Liver (tissue), 9 donors: ENCODE results near the gene PPP1R12A. TPM values are rescaled to one million over a fixed set of nuclear protein-coding genes. Genes with fewer than 3 reads are reported as not detected.

ENCODE experiments used
- DNase-seq: peaks from one replicate; pipeline ENCODE4 v3.0.0-alpha.2; 2017; ENCODE audit warnings: low spot score
- H3K27ac ChIP-seq, 2 donors: one replicate each; pipeline ENCODE4 v1.7.0; 2013; ENCODE audit warnings: inconsistent platforms in 2 of 2, low read length in 2 of 2, control low read depth in 1 of 2, low read depth in 1 of 2, mild to moderate bottlenecking in 1 of 2
- H3K27me3 ChIP-seq, 4 donors: one replicate each; pipeline versions ENCODE4 v1.6.1 to v1.7.0; 2013; ENCODE audit warnings: low read length in 3 of 4, inconsistent platforms in 1 of 4, mild to moderate bottlenecking in 1 of 4, moderate library complexity in 1 of 4; ENCODE audit not compliant: control insufficient read depth in 4 of 4, insufficient read depth in 4 of 4
- H3K36me3 ChIP-seq, 4 donors: one replicate each; pipeline versions ENCODE4 v1.6.1 to v1.7.0; 2013; ENCODE audit warnings: low read length in 3 of 4, mild to moderate bottlenecking in 3 of 4, low read depth in 1 of 4, moderate library complexity in 1 of 4; ENCODE audit not compliant: control insufficient read depth in 4 of 4, insufficient read depth in 3 of 4
- H3K4me1 ChIP-seq, 4 donors: one replicate each; pipeline versions ENCODE4 v1.6.1 to v1.7.0; 2013; ENCODE audit warnings: low read length in 3 of 4, mild to moderate bottlenecking in 3 of 4, moderate library complexity in 1 of 4; ENCODE audit not compliant: control insufficient read depth in 4 of 4, insufficient read depth in 4 of 4
- H3K4me3 ChIP-seq, 3 donors: one replicate each; pipeline versions ENCODE4 v1.6.1 to v1.7.0; 2013; ENCODE audit warnings: low read length in 3 of 3, control low read depth in 1 of 3, low read depth in 1 of 3, mild to moderate bottlenecking in 1 of 3
- H3K9ac ChIP-seq, 2 donors: one replicate each; pipeline ENCODE4 v1.7.0; 2013; ENCODE audit warnings: low read length in 2 of 2, mild to moderate bottlenecking in 2 of 2, moderate library complexity in 2 of 2, control low read depth in 1 of 2, low read depth in 1 of 2
- H3K9me3 ChIP-seq, 4 donors: one replicate each; pipeline versions ENCODE4 v1.6.1 to v1.7.0; 2013; ENCODE audit warnings: low read length in 3 of 4; ENCODE audit not compliant: control insufficient read depth in 4 of 4
- EGR1 ChIP-seq, 2 donors: IDR thresholded peaks; 2 replicates each; pipeline ENCODE4 v1.6.1; 2016 to 2018; ENCODE audit warnings: antibody characterized with exemption in 2 of 2, low read depth in 2 of 2
- FOXA1 ChIP-seq: IDR thresholded peaks from 2 replicates; pipeline ENCODE4 v1.6.1; 2016; ENCODE audit warnings: antibody characterized with exemption
- FOXA2 ChIP-seq: IDR thresholded peaks from 2 replicates; pipeline ENCODE4 v1.6.1; 2016; ENCODE audit warnings: antibody characterized with exemption
- GABPA ChIP-seq, 2 donors: IDR thresholded peaks in 1 of 2; conservative IDR thresholded peaks in 1 of 2; 2 replicates each; pipeline ENCODE4 v1.6.1; 2016; ENCODE audit warnings: antibody characterized with exemption in 2 of 2, mild to moderate bottlenecking in 1 of 2, moderate library complexity in 1 of 2
- HNF4A ChIP-seq, 2 donors: conservative IDR thresholded peaks; 2 replicates each; pipeline ENCODE4 v1.6.1; 2016; ENCODE audit warnings: antibody characterized with exemption in 2 of 2, mild to moderate bottlenecking in 2 of 2
- HNF4G ChIP-seq: IDR thresholded peaks from 2 replicates; pipeline ENCODE4 v1.6.1; 2016; ENCODE audit warnings: antibody characterized with exemption
- JUND ChIP-seq, 2 donors: IDR thresholded peaks; 2 replicates each; pipeline ENCODE4 v1.6.1; 2016; ENCODE audit warnings: antibody characterized with exemption in 2 of 2
- NR2F2 ChIP-seq: IDR thresholded peaks from 2 replicates; pipeline ENCODE4 v1.6.1; 2016; ENCODE audit warnings: antibody characterized with exemption
- RAD21 ChIP-seq, 2 donors: IDR thresholded peaks; 2 replicates each; pipeline ENCODE4 v1.6.1; 2016; ENCODE audit warnings: antibody characterized with exemption in 2 of 2, mild to moderate bottlenecking in 2 of 2
- RXRA ChIP-seq, 2 donors: IDR thresholded peaks; 2 replicates each; pipeline ENCODE4 v1.6.1; 2017 to 2018; ENCODE audit warnings: antibody characterized with exemption in 2 of 2, mild to moderate bottlenecking in 1 of 2
- SP1 ChIP-seq: IDR thresholded peaks from 2 replicates; pipeline ENCODE4 v1.6.1; 2018; ENCODE audit warnings: antibody characterized with exemption, mild to moderate bottlenecking
- WGBS: extraction: QIAGEN DNeasy Blood & Tissue Kit; methylation state at CpG from one replicate; pipeline ENCODE4 v1.1.7; 2013; 5-methylcytosine and 5-hydroxymethylcytosine counted together
- polyA plus RNA-seq, 2 donors: library from polyadenylated mRNA; stranded (reverse) in 1 of 2; unstranded in 1 of 2; fragments of 200-250 nt in 1 of 2; fragments of >200 nt in 1 of 2; fragmentation: Nextera tagmentation in 1 of 2; extraction: Ambion mirVana in 1 of 2; gene quantifications; one replicate each; pipeline versions ENCODE4 v1.2.1 to v1.2.3, GENCODE V29; 2013 to 2015
- total RNA-seq, 2 donors: library from RNA; depleted of rRNA; stranded (reverse); fragments of >200 nt; gene quantifications; one replicate each; pipeline ENCODE4 v1.2.3, GENCODE V29; 2014
- TF ChIP-seq, protein P1 (sequence below): fragments of 150-350 bp; IDR thresholded peaks from 2 replicates; pipeline ENCODE4 v1.5.1; 2017; ENCODE audit warnings: improper control_type of control experiment, low read depth, low read length; ENCODE audit not compliant: missing input control
- TF ChIP-seq, protein P2 (sequence below): IDR thresholded peaks from 2 replicates; pipeline ENCODE4 v1.6.1; 2016; ENCODE audit warnings: antibody characterized with exemption
- TF ChIP-seq, protein P3 (sequence below): IDR thresholded peaks from 2 replicates; pipeline ENCODE4 v1.6.1; 2016; ENCODE audit warnings: antibody characterized with exemption
- TF ChIP-seq, protein P4 (sequence below): IDR thresholded peaks from 2 replicates; pipeline ENCODE4 v1.6.1; 2016; ENCODE audit warnings: antibody characterized with exemption
- TF ChIP-seq, protein P5 (sequence below): IDR thresholded peaks from 2 replicates; pipeline ENCODE4 v1.6.1; 2016; ENCODE audit warnings: antibody characterized with exemption, mild to moderate bottlenecking
- donor health status: healthy.
- donor health status: healthy.
- donor health status: healthy.
- donor health status: healthy.
- donor health status: healthy.

PPP1R12A gene
- total and polyA plus RNA-seq, 4 donors: 5.1 to 41.6 (median 27.8) TPM

DNA sequence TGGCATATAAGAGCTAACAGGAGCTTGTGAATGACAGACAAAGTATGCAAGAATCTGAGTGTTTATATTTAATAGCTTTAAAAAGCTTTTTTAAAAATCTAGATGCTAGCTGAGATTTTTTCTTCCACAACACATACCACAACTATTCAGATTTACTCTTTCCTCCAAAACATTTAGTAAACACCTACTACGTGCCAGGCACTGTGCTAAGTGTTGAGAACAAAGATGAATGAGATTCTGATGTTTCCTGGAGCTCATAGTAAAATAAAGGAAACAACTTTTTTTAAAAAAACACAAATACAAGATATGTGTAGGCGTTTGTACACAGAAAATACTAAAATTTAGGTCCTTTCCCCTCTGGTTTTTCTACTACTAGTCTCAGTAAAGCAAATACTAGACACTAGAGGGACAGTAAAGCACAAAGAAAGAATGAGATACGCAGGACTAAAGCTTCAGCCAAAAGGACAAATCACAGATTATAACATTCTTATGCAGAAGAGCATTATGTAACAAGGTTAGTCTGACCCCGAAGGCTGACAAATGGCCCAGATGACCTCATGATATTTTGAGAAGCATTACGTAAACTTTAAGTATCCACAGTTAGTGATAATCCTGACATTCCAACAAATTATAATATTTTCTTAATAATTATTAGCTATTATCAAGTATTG, 165.6 kb downstream of the PPP1R12A start:
- TF ChIP-seq, protein P1, sequence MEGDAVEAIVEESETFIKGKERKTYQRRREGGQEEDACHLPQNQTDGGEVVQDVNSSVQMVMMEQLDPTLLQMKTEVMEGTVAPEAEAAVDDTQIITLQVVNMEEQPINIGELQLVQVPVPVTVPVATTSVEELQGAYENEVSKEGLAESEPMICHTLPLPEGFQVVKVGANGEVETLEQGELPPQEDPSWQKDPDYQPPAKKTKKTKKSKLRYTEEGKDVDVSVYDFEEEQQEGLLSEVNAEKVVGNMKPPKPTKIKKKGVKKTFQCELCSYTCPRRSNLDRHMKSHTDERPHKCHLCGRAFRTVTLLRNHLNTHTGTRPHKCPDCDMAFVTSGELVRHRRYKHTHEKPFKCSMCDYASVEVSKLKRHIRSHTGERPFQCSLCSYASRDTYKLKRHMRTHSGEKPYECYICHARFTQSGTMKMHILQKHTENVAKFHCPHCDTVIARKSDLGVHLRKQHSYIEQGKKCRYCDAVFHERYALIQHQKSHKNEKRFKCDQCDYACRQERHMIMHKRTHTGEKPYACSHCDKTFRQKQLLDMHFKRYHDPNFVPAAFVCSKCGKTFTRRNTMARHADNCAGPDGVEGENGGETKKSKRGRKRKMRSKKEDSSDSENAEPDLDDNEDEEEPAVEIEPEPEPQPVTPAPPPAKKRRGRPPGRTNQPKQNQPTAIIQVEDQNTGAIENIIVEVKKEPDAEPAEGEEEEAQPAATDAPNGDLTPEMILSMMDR: no peak
- no peak for TF ChIP-seq RAD21 (IDR thresholded peaks at IDR 0.05)
- no peak for TF ChIP-seq GABPA (IDR thresholded peaks at IDR 0.05 in 1 of 2, conservative IDR thresholded peaks at IDR 0.05 in 1 of 2)
- TF ChIP-seq, protein P2, sequence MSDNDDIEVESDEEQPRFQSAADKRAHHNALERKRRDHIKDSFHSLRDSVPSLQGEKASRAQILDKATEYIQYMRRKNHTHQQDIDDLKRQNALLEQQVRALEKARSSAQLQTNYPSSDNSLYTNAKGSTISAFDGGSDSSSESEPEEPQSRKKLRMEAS: no peak
- no peak for TF ChIP-seq JUND (IDR thresholded peaks at IDR 0.05)
- no peak for TF ChIP-seq FOXA2

DNA sequence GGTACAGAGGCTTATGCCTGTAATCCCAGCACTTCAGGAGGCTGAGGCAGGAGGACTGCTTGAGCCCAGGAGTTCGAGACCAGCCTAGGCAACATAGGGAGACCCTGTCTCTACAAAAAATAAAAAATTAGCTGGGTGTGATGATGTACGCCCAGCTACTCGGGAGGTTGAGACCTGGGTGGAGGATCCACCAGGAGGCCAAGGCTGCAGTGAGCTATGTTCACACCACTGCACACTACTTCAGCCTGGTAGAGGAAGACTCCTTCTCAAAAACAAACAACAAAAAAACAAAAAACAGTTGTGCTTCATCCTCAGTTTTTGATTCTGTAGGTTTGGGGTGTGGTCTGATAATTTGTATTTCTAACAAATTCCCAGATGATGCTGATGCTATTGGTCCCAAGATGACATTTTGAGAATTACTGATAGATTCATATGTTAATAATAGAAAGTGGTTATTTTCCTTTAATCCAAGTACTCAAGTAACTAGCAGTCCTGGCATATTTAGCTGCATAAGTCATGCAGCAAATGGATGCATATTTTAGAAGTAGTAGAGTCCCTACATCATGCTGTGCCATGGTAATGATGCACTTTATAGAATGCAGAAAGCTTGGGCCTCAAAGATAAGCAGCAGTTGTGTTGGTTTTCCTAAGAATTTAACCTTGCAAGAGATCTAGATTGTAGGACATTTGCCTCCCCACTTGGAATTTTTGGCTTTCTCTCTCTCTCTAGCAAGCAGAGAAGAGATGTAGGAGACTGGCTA, 168.0 kb downstream of the PPP1R12A start:
- Histone ChIP-seq H3K4me1 (no peaks in the 10 kb centered on the region), H3K4me3 (no peak overlapping the region), H3K9me3 (no peaks in the 10 kb centered on the region), H3K27me3 (no peaks in the 10 kb centered on the region), H3K9ac (no peak overlapping the region), H3K27ac (no peak overlapping the region), H3K36me3 (peaks cover 0 to 4% (median 0%) of the 10 kb centered on the region in 4 donors)
- DNase-seq: no peak
- 97% methylated on average over 3 of the region's 3 CpGs for WGBS
- TF ChIP-seq NR2F2: no peak
- TF ChIP-seq HNF4G: no peak
- TF ChIP-seq, protein P3, sequence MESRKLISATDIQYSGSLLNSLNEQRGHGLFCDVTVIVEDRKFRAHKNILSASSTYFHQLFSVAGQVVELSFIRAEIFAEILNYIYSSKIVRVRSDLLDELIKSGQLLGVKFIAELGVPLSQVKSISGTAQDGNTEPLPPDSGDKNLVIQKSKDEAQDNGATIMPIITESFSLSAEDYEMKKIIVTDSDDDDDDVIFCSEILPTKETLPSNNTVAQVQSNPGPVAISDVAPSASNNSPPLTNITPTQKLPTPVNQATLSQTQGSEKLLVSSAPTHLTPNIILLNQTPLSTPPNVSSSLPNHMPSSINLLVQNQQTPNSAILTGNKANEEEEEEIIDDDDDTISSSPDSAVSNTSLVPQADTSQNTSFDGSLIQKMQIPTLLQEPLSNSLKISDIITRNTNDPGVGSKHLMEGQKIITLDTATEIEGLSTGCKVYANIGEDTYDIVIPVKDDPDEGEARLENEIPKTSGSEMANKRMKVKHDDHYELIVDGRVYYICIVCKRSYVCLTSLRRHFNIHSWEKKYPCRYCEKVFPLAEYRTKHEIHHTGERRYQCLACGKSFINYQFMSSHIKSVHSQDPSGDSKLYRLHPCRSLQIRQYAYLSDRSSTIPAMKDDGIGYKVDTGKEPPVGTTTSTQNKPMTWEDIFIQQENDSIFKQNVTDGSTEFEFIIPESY: no peak
- TF ChIP-seq RXRA (IDR thresholded peaks at IDR 0.05): no peak
- no peak for TF ChIP-seq FOXA2
- TF ChIP-seq HNF4A (conservative IDR thresholded peaks at IDR 0.05): no peak
- no peak for TF ChIP-seq EGR1 (IDR thresholded peaks at IDR 0.05; ENCODE audit: low read depth in 2 of 2)
- TF ChIP-seq, protein P4, sequence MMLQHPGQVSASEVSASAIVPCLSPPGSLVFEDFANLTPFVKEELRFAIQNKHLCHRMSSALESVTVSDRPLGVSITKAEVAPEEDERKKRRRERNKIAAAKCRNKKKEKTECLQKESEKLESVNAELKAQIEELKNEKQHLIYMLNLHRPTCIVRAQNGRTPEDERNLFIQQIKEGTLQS: no peak
- TF ChIP-seq, protein P2: no peak
- TF ChIP-seq SP1: no peak
- TF ChIP-seq RAD21 (IDR thresholded peaks at IDR 0.05): no peak
- TF ChIP-seq, protein P5, sequence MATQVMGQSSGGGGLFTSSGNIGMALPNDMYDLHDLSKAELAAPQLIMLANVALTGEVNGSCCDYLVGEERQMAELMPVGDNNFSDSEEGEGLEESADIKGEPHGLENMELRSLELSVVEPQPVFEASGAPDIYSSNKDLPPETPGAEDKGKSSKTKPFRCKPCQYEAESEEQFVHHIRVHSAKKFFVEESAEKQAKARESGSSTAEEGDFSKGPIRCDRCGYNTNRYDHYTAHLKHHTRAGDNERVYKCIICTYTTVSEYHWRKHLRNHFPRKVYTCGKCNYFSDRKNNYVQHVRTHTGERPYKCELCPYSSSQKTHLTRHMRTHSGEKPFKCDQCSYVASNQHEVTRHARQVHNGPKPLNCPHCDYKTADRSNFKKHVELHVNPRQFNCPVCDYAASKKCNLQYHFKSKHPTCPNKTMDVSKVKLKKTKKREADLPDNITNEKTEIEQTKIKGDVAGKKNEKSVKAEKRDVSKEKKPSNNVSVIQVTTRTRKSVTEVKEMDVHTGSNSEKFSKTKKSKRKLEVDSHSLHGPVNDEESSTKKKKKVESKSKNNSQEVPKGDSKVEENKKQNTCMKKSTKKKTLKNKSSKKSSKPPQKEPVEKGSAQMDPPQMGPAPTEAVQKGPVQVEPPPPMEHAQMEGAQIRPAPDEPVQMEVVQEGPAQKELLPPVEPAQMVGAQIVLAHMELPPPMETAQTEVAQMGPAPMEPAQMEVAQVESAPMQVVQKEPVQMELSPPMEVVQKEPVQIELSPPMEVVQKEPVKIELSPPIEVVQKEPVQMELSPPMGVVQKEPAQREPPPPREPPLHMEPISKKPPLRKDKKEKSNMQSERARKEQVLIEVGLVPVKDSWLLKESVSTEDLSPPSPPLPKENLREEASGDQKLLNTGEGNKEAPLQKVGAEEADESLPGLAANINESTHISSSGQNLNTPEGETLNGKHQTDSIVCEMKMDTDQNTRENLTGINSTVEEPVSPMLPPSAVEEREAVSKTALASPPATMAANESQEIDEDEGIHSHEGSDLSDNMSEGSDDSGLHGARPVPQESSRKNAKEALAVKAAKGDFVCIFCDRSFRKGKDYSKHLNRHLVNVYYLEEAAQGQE: no peak
- TF ChIP-seq FOXA1: no peak
- TF ChIP-seq JUND (IDR thresholded peaks at IDR 0.05): no peak
- TF ChIP-seq, protein P1: no peak
- TF ChIP-seq GABPA (IDR thresholded peaks at IDR 0.05 in 1 of 2, conservative IDR thresholded peaks at IDR 0.05 in 1 of 2): no peak

More for the DNA sequence above, 165.6 kb downstream of the PPP1R12A start:
- H3K36me3 ChIP-seq: peaks cover 0 to 4% (median 0%) of the 10 kb centered on the region in 4 donors
- no peak overlapping the region for H3K27ac ChIP-seq
- no peak overlapping the region for H3K4me3 ChIP-seq
- no peaks in the 10 kb centered on the region for H3K4me1 ChIP-seq
- no peak overlapping the region for H3K9ac ChIP-seq
- no peaks in the 10 kb centered on the region for H3K27me3 ChIP-seq
- no peak for DNase-seq
- 73% methylated on average over 5 of the region's 5 CpGs for WGBS
- H3K9me3 ChIP-seq: no peaks in the 10 kb centered on the region
